Measurements from ENCODE around the gene MUSTN1. TPM values are rescaled to one million over a fixed set of nuclear protein-coding genes. Genes with fewer than 3 reads are reported as not detected.

Gene MUSTN1
- total RNA-seq, 2 donors from 2014 or later, result 2.8 TPM; not detected in 1

DNA sequence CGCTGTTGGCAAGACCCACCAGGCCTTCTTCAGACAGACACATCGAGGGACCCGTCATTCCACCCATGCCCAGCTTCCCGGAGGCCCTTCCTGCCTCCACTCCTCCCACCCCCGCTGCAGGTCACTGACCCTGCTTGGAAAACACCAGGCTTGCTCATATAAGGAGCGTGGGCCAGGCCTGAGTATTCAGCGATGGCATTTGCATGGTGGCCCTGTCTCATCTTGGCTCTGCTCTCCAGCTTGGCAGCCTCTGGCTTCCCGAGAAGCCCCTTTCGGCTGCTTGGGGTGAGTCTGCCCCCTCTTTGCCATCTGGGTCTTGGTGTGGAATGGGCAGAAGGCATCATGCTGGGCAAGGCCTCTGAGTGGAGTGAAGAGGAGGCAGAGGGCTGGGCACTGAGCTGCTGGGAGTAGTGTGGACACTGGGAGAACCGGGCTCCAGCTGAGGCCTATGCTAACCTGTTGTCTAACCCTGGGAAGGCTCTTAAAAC, 40.2 kb downstream of the MUSTN1 start, which contains the start of gene ITIH3:
TSS of gene ITIH3 (plus strand) at position 185 of the 488 bp plus-strand sequence. CDS start at position 193, 8 bp downstream.
- no peaks in the 10 kb centered on the region for H3K27me3 Mint-ChIP-seq
- no peak within 1 kb of the TSS for H3K4me3 Mint-ChIP-seq
- no peak for ATAC-seq (replicated peaks)
- no peaks in the 10 kb centered on the region for H3K4me1 Mint-ChIP-seq
- no peak within 1 kb of the TSS for H3K27ac Mint-ChIP-seq
- no peaks in the 10 kb centered on the region for H3K9me3 Mint-ChIP-seq
- no peaks in the 10 kb centered on the region for H3K36me3 Mint-ChIP-seq (ENCODE audit: low read depth)

DNA sequence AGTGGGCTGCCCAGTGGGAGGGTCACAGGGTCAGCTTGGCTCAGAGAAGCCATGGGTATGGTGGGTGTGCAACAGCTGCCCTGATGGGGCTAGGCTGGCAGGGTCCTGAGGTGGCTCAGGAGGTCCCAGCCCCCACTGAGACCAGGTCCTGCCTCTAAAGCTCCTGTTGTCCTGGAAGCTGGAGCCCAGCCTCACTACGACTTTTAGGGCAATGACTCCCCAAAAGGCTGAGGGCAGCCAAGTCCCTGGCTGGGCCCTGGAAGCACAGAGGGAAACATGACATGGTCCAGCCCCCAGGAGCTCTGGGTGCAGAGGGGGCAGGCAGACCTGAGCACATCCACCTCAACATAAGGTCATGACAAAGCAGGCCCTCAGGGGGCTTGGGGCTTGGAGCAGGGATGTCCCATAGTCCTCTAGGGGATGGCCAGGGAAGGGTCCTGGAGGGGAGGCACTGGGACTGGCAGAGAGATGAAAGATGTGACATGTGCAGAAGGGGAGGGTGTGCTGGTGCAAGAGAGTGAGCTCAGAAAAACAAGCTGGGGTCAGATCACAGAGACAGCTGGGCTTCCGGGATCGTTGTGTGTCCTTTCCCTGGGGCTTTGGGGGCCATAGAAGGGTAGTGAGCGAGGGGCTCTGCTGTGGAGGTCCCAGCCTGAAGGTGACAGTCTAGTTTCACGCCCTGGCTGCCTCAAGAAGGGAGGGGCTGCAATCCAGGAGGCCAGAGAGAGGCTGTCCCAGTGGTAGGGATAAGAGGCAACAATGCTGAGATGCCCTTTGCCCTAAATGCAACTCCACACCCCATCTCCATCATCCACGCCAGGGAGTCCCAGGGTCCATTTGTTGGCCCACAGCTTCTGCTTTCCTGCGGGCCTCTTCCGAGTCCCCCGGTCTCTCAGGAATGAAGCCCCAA, 40.9 kb downstream of the MUSTN1 start:
- Mint-ChIP-seq H3K4me3 (no peak overlapping the region), H3K27me3 (no peaks in the 10 kb centered on the region), H3K27ac (no peak overlapping the region), H3K4me1 (no peaks in the 10 kb centered on the region), H3K36me3 (ENCODE audit: low read depth) (no peaks in the 10 kb centered on the region), H3K9me3 (no peaks in the 10 kb centered on the region)
- ATAC-seq (replicated peaks), result no peak

DNA sequence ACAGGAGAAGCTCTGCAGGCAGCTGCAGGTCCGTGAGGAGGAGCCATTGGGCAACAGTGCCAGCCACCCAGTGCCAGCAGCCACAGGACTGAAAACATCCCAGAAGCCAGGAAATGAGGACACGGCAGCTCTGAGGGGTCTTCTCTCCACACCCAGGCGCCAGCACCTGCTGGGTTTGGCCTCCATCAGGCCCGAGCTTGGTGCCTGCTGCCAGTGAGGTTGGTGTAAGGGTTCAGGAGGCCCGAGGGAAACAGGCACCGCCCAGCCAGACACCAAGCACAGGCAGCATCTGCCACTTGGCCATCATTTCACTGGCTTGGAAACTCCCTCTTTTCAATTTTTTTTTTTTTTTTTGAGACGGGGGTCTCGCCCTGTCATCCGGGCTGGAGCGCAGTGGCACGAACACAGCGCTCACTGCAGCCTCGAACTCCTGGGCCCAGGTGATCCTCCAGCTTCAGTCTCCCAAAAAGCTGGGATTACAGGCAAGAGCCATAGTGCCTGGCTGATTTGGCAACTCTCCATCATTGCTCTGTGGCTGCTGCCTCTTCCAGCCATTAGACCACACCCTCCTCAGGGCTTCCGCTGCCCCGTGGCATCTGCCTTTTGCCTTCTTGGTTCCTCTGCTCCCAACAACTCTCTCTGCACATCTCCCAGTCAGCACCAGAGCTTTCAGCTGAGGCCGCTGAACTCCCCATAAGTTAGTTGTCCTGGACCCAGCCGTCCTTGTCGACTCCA, 41.7 kb downstream of the MUSTN1 start:
- Mint-ChIP-seq H3K4me3 (no peak overlapping the region), H3K4me1 (no peaks in the 10 kb centered on the region), H3K27me3 (no peaks in the 10 kb centered on the region), H3K27ac (no peak overlapping the region), H3K36me3 (ENCODE audit: low read depth) (no peaks in the 10 kb centered on the region), H3K9me3 (no peaks in the 10 kb centered on the region)
- ATAC-seq (replicated peaks), result no peak

DNA sequence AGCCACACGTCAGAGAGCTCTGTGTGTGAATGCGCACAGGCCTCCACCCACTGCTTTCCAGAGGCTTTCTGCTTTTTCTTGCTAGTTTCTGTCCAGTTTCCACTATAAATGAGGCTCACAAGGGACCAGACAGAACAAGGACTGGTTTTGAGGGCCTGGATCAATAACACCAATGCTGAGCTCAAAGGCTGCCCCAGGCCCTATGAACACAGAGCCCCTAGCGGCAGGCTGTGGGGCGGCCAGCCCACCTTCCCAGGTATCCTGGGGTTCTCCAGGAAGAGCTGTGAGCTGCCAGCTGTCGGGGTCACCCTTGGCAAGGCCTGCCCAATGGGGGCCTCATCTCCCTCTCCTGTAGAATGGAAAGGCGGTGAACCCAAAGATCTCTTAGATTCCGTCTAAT, 42.4 kb downstream of the MUSTN1 start:
- no peaks in the 10 kb centered on the region for H3K4me1 Mint-ChIP-seq
- no peaks in the 10 kb centered on the region for H3K27me3 Mint-ChIP-seq
- ATAC-seq (replicated peaks), result no peak
- no peaks in the 10 kb centered on the region for H3K9me3 Mint-ChIP-seq
- H3K4me3 Mint-ChIP-seq, result no peak overlapping the region
- no peaks in the 10 kb centered on the region for H3K36me3 Mint-ChIP-seq (ENCODE audit: low read depth)
- H3K27ac Mint-ChIP-seq, result no peak overlapping the region

DNA sequence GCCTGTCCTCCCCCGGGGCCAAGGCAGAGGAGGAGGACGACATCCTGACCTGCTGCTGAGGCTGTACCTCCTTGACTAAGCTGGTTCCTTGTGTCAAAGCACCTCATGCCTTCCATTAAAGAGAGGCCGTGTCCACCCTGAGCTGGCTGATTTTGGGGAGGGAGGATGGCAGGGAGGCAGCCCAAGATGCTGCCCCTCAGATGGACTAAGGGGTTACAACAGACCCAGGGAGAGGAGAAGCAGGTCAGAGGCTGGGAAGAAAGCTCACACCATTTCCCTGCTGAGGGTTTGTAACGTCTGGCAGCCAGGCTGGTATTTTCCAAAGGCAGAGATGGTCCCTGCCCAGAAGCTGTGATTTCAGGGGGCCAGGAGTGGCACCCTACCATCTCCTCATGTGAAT, 42.9 kb downstream of the MUSTN1 start:
- Mint-ChIP-seq H3K4me1 (no peaks in the 10 kb centered on the region), H3K36me3 (ENCODE audit: low read depth) (no peaks in the 10 kb centered on the region), H3K27me3 (no peaks in the 10 kb centered on the region), H3K9me3 (no peaks in the 10 kb centered on the region), H3K27ac (no peak overlapping the region), H3K4me3 (no peak overlapping the region)
- no peak for ATAC-seq (replicated peaks)

DNA sequence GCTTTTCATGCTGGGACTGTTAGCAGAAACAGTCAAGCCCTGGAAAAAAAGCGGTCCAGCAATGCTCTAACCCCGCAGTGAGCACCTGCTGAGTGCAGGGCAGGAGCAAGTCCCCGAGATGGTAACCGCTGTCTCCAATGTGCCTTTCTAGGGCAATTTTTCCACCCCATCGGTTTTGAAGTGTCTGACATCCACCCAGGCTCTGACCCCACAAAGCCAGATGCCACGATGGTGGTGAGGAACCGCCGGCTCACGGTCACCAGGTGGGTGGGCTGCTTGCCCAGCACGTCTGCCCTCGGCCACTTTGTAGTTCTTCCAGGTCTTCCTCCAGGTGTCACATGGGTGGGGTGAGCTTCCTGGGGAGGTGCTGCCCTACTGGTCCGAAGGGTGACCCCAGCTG, 43.5 kb downstream of the MUSTN1 start:
- H3K27me3 Mint-ChIP-seq, result no peaks in the 10 kb centered on the region

DNA sequence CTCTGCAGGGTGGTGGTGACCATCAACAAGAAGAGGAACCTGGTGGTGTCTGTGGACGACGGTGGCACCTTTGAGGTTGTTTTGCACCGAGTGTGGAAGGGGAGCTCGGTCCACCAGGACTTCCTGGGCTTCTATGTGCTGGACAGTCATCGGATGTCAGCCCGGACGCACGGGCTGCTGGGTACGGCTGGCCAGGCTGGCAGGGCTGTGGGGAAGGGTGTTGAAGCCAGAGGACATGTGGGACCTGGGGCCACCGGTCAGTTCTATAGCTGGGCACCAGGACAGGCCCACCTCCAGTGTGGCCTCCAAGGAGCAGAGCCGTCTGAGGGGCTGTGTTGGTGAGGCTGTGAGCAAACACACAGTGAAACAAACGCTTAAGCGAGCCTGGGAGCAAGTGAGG, 44.1 kb downstream of the MUSTN1 start:
- Mint-ChIP-seq H3K4me1 (no peaks in the 10 kb centered on the region), H3K4me3 (no peak overlapping the region), H3K27ac (no peak overlapping the region), H3K9me3 (no peaks in the 10 kb centered on the region), H3K27me3 (no peaks in the 10 kb centered on the region), H3K36me3 (ENCODE audit: low read depth) (no peaks in the 10 kb centered on the region)
- no peak for ATAC-seq (replicated peaks)

More for the DNA sequence above, 43.5 kb downstream of the MUSTN1 start:
- Mint-ChIP-seq H3K36me3 (ENCODE audit: low read depth) (no peaks in the 10 kb centered on the region), H3K27ac (no peak overlapping the region), H3K4me1 (no peaks in the 10 kb centered on the region), H3K9me3 (no peaks in the 10 kb centered on the region), H3K4me3 (no peak overlapping the region)
- no peak for ATAC-seq (replicated peaks)

DNA sequence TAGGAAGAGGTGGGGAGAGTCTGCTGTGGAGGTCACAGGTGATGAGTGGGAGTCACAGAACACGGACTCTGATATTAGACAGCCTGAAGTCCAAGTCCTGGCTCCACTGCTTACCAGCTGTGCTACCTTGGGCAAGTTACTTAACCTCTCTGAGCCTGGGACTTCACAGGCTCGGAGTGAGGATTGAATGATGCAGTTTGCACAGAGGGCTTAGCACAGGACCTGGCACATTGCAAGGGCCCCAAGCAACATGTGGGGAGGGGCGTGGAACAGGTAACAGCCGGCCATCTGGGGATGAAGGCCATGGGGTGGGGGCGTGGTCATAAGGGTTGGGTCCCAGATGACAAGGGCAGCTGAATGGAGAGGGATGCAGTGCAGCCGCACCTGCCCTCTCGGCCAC, 44.5 kb downstream of the MUSTN1 start:
- H3K4me1 Mint-ChIP-seq, result no peaks in the 10 kb centered on the region
- ATAC-seq (replicated peaks), result no peak
- no peaks in the 10 kb centered on the region for H3K36me3 Mint-ChIP-seq (ENCODE audit: low read depth)
- no peak overlapping the region for H3K27ac Mint-ChIP-seq
- H3K27me3 Mint-ChIP-seq, result no peaks in the 10 kb centered on the region
- H3K4me3 Mint-ChIP-seq, result no peak overlapping the region
- no peaks in the 10 kb centered on the region for H3K9me3 Mint-ChIP-seq

DNA sequence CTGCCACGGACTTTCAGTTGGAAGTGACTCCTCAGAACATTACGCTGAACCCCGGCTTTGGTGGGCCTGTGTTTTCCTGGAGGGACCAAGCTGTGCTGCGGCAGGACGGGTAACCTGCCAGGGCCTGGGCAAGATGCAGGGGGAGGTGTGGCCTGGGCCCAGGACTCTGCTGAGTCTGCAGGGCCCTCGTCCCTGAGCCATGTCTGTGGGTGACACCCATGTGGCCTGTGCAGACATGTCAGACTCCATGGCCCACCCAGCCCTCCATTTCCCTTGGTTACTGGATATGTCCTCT, 45.1 kb downstream of the MUSTN1 start:
- no peak for ATAC-seq (replicated peaks)
- Mint-ChIP-seq H3K4me1 (no peaks in the 10 kb centered on the region), H3K9me3 (no peaks in the 10 kb centered on the region), H3K4me3 (no peak overlapping the region), H3K36me3 (ENCODE audit: low read depth) (no peaks in the 10 kb centered on the region), H3K27ac (no peak overlapping the region), H3K27me3 (no peaks in the 10 kb centered on the region)

DNA sequence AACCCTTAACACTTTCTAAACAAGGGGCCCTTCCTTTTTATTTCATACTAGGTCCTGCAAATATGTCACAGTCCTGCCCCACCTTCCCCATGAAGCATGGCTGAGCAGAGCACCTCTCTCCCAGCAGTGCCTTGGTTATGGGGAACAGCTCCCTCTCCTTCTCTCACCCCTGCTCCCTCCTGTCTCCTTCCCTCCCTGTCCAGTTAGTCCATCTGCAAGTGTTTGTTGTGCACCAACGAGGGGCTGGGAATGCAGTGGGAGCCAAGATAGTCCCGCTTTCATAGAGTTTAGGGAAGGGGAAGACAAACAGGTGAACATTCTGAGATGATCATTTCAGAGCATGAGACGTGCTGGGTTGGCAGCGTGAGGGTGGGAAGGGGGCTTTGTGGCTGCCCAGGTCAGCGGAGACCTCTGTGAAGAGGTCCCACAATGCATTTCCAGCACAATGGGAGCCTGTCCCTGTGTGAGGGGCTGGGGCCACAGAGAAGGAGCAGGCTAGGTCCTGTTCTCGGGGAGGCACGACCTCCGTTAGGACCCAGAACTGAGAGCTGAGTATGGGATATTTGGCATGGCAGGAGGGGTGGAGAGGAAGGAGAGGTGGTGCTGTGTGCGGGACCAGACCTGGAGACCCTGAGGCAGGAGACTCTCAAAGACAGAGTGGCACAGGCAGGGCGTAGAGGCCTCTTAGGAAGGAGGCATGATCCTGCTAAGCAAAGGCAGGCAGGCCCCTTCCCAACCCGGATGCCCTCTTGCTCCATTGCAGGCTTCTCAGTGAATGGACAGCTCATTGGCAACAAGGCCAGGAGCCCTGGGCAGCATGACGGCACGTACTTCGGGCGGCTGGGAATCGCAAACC, 45.7 kb downstream of the MUSTN1 start:
- Mint-ChIP-seq H3K9me3 (no peaks in the 10 kb centered on the region), H3K36me3 (ENCODE audit: low read depth) (no peaks in the 10 kb centered on the region), H3K4me1 (no peaks in the 10 kb centered on the region), H3K27ac (no peak overlapping the region), H3K27me3 (no peaks in the 10 kb centered on the region), H3K4me3 (no peak overlapping the region)
- no peak for ATAC-seq (replicated peaks)

DNA sequence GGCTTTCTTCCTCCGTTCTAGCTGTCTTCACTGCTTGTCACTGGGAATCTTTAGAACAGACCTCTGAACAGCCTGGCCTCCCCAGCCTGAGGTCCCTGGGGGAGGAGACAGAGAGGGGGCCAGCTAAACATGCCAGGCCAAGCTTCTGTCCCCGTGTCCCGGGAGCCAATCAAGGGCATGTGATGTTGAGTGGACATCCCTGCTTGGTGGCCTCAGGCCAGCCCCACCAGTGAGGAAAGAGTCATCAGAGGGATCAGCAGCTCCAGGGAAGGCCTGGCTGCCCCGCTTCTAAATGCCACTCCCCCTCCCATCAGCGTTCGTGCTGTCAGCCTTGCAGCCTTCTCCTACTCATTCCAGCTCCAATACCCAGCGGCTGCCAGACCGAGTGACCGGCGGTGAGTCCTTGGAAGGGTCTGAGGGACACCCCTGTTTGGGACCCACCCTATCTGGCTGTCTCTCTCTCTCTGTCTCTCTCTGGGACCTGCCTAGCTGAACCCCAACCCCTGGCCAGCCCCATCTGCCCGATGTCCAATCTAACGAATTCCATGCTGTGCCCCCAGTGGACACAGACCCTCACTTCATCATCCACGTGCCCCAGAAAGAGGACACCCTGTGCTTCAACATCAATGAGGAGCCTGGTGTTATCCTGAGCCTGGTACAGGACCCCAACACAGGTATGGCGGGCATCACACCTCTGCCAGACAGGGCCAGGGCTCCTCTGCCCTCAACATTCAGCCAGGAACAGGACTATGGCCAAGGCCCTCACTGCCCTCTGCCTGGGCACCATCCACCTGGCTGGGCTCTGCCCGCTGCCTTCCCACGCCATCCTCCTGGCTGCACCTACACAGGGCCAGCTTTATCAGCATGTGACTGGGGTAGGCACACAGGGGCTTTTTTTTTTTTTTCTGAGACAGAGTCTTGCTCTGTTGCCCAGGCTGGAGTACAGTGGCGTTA, 46.9 kb downstream of the MUSTN1 start:
- no peaks in the 10 kb centered on the region for H3K9me3 Mint-ChIP-seq
- no peak for ATAC-seq (replicated peaks)
- H3K4me1 Mint-ChIP-seq, result no peaks in the 10 kb centered on the region
- H3K27me3 Mint-ChIP-seq, result no peaks in the 10 kb centered on the region
- no peak overlapping the region for H3K4me3 Mint-ChIP-seq
- no peak overlapping the region for H3K27ac Mint-ChIP-seq
- no peaks in the 10 kb centered on the region for H3K36me3 Mint-ChIP-seq (ENCODE audit: low read depth)

DNA sequence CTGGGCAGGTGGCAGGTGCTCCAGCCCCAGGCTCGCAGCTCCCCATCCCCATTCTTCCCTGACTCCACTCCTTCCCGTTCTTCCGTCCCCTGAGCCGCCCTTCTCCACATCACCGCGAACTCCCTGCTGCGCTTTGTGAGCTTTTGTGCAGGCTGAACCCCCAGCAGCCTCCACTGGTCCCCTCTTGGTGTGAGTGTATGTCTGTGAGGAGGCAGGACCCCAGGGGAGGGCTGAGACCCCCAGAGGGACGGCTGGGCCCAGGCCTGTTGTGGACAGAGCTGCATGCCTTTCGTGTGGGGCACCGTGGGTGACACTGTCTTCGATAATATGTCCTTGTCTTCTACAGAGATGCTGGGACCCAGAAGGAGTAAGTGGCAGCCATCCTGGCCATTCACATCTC, 47.6 kb downstream of the MUSTN1 start:
- Mint-ChIP-seq H3K36me3 (ENCODE audit: low read depth) (no peaks in the 10 kb centered on the region), H3K27ac (no peak overlapping the region), H3K9me3 (no peaks in the 10 kb centered on the region), H3K27me3 (no peaks in the 10 kb centered on the region), H3K4me3 (no peak overlapping the region), H3K4me1 (no peaks in the 10 kb centered on the region)
- no peak for ATAC-seq (replicated peaks)

DNA sequence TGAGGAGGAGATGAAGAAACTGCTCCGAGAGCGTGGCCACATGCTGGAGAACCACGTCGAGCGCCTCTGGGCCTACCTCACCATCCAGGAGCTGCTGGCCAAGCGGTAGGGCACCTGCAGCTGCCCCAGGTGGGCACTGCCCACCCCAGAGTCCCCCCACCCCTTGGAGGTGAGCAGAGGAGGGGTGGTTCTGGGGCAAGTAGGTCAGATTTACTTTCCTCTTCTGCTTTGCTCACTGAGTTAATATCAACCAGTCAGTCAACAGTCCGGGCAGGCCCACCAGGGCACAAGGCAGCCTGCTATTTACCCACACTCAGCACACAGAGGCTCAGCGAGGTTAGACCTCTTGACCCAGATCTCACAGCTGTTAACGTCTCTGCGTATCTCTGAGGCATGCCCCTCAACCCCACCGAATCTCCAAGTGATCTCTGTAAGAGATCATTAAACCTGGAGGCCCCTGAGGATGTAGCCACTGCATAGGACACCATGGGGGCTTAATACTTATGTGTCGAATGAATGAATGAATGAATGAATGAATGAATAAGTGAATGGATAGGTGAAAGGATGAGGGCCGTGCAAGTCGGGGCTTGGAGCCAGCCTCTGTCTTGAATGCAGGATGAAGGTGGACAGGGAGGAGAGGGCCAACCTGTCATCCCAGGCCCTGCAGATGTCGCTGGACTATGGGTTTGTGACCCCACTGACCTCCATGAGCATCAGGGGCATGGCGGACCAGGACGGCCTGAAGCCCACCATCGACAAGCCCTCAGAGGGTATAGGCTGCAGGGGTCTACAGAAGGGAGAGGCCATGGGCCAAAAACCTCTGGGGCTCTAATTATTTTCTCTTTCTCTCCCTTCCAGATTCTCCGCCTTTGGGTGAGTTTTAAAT, 48.2 kb downstream of the MUSTN1 start:
- no peaks in the 10 kb centered on the region for H3K27me3 Mint-ChIP-seq
- no peak for ATAC-seq (replicated peaks)

More for the DNA sequence above, 48.2 kb downstream of the MUSTN1 start:
- Mint-ChIP-seq H3K4me1 (no peaks in the 10 kb centered on the region), H3K9me3 (no peaks in the 10 kb centered on the region), H3K36me3 (ENCODE audit: low read depth) (no peaks in the 10 kb centered on the region), H3K4me3 (no peak overlapping the region), H3K27ac (no peak overlapping the region)

All from activated T-helper 17 cell treated with anti-CD3 and anti-CD28 coated beads, Interleukin-2, amount 50 U/mL, for 72 hours (primary cell).